ENCODE measurements around the gene TAGAP. TPM values are rescaled to one million over a fixed set of nuclear protein-coding genes. Genes with fewer than 3 reads are reported as not detected.

TAGAP gene
- total and polyA plus RNA-seq, 10 of the 15 experiments (the other 5 are each of a cell fraction or from before 2014, with no cell fraction given): 5.3 to 27.4 (median 18.9) TPM

DNA sequence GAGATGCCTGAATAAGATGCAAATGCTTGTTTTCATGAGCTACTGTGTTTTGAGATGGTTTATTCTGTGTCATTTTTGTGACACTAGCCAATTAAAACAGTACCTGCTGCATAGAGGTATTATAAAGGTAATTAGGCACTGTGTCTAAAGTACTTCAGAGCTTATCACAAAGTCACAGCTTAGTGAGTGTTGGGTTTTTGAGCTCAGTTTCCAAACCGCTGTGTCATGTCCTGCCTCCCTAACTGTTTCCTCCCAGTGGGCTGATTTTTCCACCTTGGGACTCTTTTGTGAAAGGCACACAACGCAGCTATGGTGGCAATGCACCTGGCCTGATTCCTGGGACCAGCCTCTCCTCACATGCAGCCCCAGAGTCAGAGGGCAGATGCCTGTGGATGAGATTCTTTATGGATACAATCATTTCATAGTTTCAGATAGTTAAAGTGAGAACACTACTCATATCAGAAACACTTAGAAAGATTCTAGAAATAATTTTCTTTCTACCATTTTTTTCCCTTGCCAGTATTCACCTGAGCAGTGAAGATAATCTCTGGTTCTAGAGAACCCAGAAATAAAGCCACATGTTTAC is 41.3 kb upstream of the TAGAP start:
- 76% methylated on average over 2 of the region's 2 CpGs for WGBS (ENCODE audit: insufficient coverage, insufficient replicate concordance, low lambda C conversion rate, missing lambda C conversion rate)
- no peak for TF ChIP-seq POU2F2 (IDR thresholded peaks at IDR 0.05; ENCODE audit: borderline replicate concordance, low read depth, low read length)
- no peak for TF ChIP-seq RFX5 (IDR thresholded peaks at IDR 0.05; ENCODE audit: low read depth, low read length)
- TF ChIP-seq JUNB (IDR thresholded peaks at IDR 0.05): peak; percentile 81
- no peak for TF ChIP-seq NR2C2 (IDR thresholded peaks at IDR 0.05; ENCODE audit: borderline replicate concordance, control insufficient read depth, insufficient read length, low read depth)
- peak; percentile 32; the same call in 1 of the 2 replicates for TF ChIP-seq CREM (IDR thresholded peaks at IDR 0.05; ENCODE audit: low read depth)
- no peak for TF ChIP-seq ZNF24 (IDR thresholded peaks at IDR 0.05)
- peak; percentile 76 for TF ChIP-seq EED (IDR thresholded peaks at IDR 0.05; ENCODE audit: low read depth)
- peak; percentile 44; the same call in 1 of the 2 replicates for TF ChIP-seq NFIC (IDR thresholded peaks at IDR 0.05; ENCODE audit: low read depth, low read length)
- Histone ChIP-seq H4K20me1 (ENCODE audit: control insufficient read depth, insufficient read depth) (no peaks in the 10 kb centered on the region), H3K4me1 (ENCODE audit: control insufficient read depth, insufficient read depth, low read length) (no peaks in the 10 kb centered on the region), H3K27ac (ENCODE audit: control insufficient read depth, insufficient read depth) (no peak overlapping the region), H3K9ac (ENCODE audit: control insufficient read depth, insufficient read depth, low read length) (no peak overlapping the region), H3K79me2 (ENCODE audit: control insufficient read depth, insufficient read depth, low read length) (no peaks in the 10 kb centered on the region), H3K4me2 (ENCODE audit: control insufficient read depth, insufficient read depth) (no peak overlapping the region), H3K4me3 (no peak overlapping the region), H3K9me3 (replicated peaks; ENCODE audit: control insufficient read depth, insufficient read depth, low read length) (no peaks in the 10 kb centered on the region), H2AFZ (ENCODE audit: control insufficient read depth, low read depth, low read length) (no peak overlapping the region), H3K27me3 (replicated peaks in 1 of 2; ENCODE audit: control insufficient read depth in 2 of 2, insufficient read depth in 2 of 2, low read length in 1 of 2) (no peaks in the 10 kb centered on the region), H3K36me3 (ENCODE audit: control insufficient read depth in 2 of 2, insufficient read depth in 2 of 2, low read length in 1 of 2) (no peaks in the 10 kb centered on the region)
- in situ Hi-C loops (cut with MboI): no loop called here
- ATAC-seq (peak; percentile 26; the same call in 2 of the 3 replicates), FAIRE-seq (no peak), DNase-seq (ENCODE audit: low read depth, low spot score) (no peak)
- SMC1A ChIA-PET (ENCODE audit: uncharacterized antibody, unreplicated experiment): interaction anchor here (0.8 to 1.0 kb wide), 2 partner anchors 11 to 22 kb away, joined by 3 to 4 read pairs; no protein-coding TSS in a partner anchor
- BruUV-seq (replicated peaks): no TSS peak
- POLR2A ChIA-PET: interaction anchor here (0.7 to 1.7 kb wide), 4 partner anchors 9 to 41 kb away, joined by 4 to 6 read pairs (median 4); partner anchors contain the start of gene TAGAP
- intact Hi-C loops (cut with micrococcal nuclease; ENCODE audit: unreplicated experiment): no loop called here
- RAD21 ChIA-PET (ENCODE audit: unreplicated experiment): interaction anchor here (0.8 to 1.5 kb wide), 3 partner anchors 8 to 47 kb away, joined by 3 to 6 read pairs (median 3); no protein-coding TSS in a partner anchor
- CTCF ChIA-PET: interaction anchor here (0.6 to 0.9 kb wide), 2 partner anchors 9 to 47 kb away, joined by 4 to 6 read pairs; no protein-coding TSS in a partner anchor
